Stimulated activated CD4-positive, alpha-beta T cell treated with anti-CD3 and anti-CD28 coated beads, Interleukin-15, amount 100 ng/mL, for 1 hour (primary cell): ENCODE data around the gene FAM89A.
"Not testable (repeated sequence)": the region's sequence is repeated elsewhere in the genome, so short reads cannot be mapped to it uniquely, and the experiment has no call there.

ENCODE experiments used
- DNase-seq, 2 donors: peaks; one replicate each; pipeline ENCODE4 v3.0.0-alpha.2; 2020; ENCODE audit warnings: low read depth in 1 of 2, low spot score in 1 of 2

Gene FAM89A

GRCh38 chr1:231057410-231057809 lies 17.4 kb upstream of the FAM89A start:
- no peak for DNase-seq

DNA sequence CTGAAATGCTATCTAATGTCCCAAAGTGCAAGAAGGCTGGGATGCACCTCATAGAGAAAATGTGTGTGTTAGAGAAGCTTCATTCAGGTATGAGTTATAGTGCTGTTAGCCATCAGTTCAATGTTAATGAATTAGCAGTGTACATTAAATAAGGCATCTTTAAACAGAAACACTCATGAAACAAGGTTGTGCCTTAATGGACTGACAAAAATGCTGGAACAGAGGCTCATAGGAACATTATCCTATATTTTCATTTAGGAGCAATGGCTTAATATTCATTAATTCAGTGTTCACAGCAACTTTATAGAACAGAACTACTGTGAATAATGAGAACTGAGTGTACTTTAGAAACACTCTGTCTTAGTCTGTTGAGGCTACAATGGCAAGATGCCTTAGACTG lies 15.2 kb upstream of the FAM89A start:
- DNase-seq, result no peak

DNA sequence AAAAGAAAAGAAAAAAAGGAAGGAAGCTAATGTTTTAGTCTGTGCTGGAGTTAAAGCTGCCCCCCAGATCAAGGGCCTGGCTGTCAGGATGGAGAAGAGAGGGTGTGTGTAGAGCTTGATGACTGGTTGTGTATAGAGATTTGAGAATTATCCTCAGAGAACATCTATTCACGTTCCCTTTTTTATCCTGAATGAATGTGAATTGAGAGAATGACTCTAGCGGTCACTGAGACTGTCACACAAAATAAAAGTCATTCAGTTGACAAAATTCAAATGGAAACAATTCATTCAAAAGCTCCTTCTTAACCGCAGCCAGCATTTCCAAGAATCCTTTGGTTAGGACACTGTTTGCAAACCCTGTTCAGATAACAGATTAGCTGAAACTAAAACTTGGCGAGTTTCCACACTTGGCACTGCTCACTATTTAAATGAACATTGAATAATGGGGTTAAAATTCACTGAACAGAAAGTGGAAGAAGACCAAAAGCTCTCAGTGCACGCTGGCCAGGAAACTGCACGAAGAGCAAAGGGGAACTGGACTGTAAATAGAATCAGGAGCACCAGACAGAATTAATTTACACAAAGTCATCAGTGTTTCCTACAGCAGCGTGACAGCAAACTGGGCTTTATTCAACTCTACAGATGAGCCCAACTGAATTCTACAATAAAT lies 13.6 kb upstream of the FAM89A start:
- DNase-seq, result no peak

GRCh38 chr1:231052777-231053176 lies 12.7 kb upstream of the FAM89A start:
- no peak for DNase-seq

DNA sequence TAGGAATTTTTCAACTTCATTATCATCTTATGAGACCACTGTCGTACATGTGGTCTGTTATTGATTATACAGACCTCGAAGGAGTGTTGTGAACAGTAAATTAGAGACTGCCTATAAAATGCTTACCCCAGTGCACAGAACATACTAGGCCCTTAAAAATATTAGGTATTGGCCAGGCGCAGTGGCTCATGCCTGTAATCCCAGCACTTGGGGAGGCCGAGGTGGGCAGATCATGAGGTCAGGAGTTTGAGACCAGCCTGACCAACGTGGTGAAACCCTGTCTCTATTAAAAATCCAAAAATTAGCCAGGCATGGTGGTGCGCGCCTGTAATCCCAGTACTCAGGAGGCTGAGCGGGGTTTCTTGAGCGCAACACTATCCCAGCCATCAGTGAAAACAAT lies 10.9 kb upstream of the FAM89A start:
- DNase-seq, result not testable (repeated sequence)

DNA sequence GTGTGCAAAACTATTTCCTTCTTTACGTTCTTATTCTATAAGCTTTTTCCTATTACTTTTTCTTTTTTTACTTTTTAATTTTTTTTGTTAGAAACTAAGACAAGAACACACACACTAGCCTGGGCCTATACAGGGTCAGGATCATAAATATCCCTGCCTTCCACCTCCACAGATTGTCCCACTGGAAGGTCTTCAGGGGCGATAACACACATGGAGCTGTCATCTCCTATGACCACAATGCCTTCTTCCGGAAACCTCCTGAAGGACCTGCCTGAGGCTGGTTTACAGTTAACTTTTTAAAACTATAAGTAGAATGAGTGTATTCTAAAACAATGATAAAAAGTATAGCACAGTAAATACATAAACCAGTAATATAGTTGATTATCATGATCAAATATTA lies 10.3 kb upstream of the FAM89A start:
- no peak for DNase-seq

GRCh38 chr1:231049121-231049979 lies 9.3 kb upstream of the FAM89A start:
- no peak for DNase-seq

DNA sequence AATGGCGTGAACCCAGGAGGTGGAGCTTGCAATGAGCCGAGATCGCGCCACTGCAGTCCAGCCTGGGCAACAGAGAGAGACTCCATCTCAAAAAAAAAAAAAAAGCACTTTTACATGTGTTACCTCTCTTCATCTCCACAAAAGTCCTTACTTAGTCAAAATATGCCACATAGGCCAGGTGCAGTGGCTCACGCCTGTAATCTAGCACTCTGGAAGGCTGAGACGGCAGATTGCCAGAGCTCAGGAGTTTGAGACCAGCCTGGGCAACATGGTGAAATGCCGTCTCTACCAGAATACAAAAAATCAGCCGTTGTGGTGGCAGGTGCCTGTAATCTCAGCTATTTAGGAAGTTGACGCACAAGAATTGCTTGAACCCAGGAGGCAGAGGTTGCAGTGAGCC lies 8.4 kb upstream of the FAM89A start:
- not testable (repeated sequence) for DNase-seq

DNA sequence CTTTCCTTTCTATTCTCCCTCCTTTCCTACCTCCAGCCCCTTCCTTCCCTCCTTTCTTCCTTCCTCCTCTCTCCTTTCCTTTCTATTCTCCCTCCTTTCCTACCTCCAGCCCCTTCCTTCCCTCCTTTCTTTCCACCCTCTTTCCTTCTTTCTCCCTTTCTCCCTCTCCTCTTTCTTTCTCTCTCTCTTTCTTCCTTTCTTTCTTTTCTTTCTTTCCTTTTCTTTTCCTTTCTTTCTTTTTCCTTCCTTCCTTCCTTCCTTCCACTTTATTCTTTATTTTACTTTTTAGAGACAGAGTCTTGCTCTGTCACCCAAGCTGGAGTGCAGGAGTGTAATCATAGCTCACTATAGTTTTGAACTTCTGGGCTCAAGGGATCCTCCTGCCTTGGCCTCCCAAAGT lies 7.5 kb upstream of the FAM89A start:
- not testable (repeated sequence) for DNase-seq

DNA sequence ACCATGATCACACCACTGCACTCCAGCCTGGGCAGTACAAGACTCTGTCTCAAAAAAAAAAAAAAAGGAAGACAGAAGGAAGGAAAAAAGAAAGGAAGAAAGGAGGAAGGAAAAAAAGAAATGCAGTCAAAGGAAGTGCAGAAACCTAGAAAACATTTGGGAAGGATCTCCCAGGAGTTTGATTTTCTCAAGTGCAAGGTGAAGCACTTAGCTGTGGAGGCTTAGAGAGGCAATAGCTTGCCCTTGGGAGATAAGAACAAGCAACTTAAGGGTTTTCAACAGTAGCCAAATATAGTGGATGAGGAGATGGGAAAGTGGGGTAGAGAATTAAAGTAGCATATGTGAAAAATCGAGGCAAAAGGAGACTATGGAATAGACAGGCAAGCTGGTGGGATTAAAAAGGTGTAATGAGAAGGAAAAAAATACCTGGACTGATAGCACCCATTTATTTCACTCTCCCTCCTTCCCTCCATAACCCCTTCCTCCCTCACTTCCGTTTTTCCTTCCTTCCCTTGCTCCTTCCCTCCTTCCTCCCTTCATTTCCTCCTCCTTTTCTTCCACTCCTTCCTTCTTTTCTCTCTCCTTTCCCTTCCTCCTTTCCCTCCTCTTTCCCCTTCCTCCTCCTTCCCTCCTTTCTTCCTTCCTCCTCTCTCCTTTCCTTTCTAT lies 6.8 kb upstream of the FAM89A start:
- no peak for DNase-seq

- DNase-seq, result not testable (repeated sequence)
Measured at GRCh38 chr1:231045921-231046729, 6.1 kb upstream of the FAM89A start.

- no peak for DNase-seq
Measured at GRCh38 chr1:231045286-231045685, 5.2 kb upstream of the FAM89A start.

DNA sequence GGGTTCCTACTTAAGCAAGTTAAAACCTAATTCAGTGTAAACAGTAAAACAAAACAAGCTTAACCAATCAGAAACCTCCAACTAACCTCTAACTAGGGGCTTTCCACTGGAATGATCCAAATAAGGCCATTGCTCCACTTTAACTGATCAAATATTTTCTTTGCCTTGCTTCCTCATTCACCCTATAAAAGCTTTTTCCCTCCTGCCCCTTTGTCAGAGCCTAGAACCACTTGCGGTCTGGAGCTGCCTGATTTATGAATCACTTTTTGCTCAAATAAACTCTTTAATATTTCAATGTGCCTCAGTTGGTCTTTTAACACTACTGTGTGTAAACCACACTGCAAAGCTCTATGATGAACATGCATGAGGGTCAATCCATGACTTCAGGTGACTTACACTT lies 4.5 kb upstream of the FAM89A start:
- DNase-seq, result no peak

- no peak for DNase-seq
Measured at GRCh38 chr1:231041719-231042261, 1.7 kb upstream of the FAM89A start.

- DNase-seq, result no peak
Measured at GRCh38 chr1:231040800-231041718, 1.0 kb upstream of the FAM89A start.

DNA sequence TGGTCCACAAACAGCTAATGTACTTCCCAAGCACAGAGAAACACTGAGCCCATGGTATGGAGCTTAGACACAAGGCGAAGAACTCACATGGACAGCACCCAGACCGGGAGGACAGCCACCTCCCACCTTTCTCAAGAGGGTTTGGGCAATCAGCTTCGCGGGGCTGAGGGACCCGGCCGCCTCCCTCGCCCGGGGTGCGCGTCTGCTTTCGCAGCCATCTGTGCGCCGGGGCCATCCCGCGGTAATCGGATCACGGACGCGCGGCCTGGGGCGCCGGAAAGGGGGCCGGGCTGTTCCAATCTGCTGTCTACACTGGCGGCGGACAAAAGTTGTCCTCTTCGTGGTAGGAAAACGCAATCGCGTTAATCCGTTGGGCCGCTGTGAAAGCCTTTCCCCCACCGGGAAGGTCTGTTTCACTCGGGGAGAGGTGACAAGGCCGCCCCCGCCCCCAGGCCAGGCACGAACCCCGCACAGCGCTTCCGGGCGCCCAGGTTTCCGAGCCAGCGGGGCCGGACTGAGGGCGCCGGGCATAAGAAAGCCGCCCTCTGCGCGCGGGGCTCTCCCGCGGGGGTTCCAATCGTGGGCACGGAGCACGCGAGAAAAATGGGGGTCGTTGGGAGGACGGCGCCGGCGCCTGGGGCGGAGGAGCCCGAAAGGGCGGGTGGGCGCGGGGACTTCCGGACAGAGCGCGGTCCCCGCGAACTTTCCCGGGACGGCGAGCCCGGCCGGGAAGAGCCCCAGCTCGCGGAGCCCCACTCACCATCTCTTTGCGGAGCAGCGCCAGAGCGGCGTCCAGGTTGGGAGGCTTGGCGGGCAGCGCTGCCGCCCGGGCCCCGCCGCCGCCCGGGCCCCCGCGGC lies 664 bp downstream of the FAM89A start:
- DNase-seq, result peak in 1 of 2 donors; percentile 22

GRCh38 chr1:231037585-231038517 lies 2.2 kb downstream of the FAM89A start:
- no peak for DNase-seq

- DNase-seq, result no peak
Measured at GRCh38 chr1:231036416-231036815, 3.6 kb downstream of the FAM89A start.
